Activated naive CD4-positive, alpha-beta T cell treated with anti-CD3 and anti-CD28 coated beads, Interleukin-2, amount 50 U/mL, for 72 hours (primary cell): ENCODE results near the gene IQCF6. TPM values are rescaled to one million over a fixed set of nuclear protein-coding genes. Genes with fewer than 3 reads are reported as not detected.
"Not testable (repeated sequence)": the region's sequence is repeated elsewhere in the genome, so short reads cannot be mapped to it uniquely, and the experiment has no call there.

Experiments used
- ATAC-seq, 2 donors: fragments of 150-1000 bp; cut with Tn5 transposase; 2 replicates each; pipeline ENCODE4 v1.10.0; 2021; ENCODE audit warnings: mild to moderate bottlenecking in 2 of 2, moderate library complexity in 2 of 2
- DNase-seq, 2 donors: peaks; one replicate each; pipeline ENCODE4 v3.0.0; 2021 to 2022; ENCODE audit warnings: low spot score in 2 of 2
- H3K27ac Mint-ChIP-seq, 2 donors: one replicate each; pipeline ENCODE4 v1.8.0; 2022; ENCODE audit warnings: mild to moderate bottlenecking in 2 of 2, mixed read lengths in 2 of 2
- H3K36me3 Mint-ChIP-seq, 2 donors: one replicate each; pipeline ENCODE4 v1.8.0; 2022; ENCODE audit warnings: mixed read lengths in 2 of 2
- H3K9me3 Mint-ChIP-seq, 2 donors: one replicate each; pipeline ENCODE4 v1.8.0; 2022; ENCODE audit warnings: mixed read lengths in 2 of 2
- total RNA-seq, 2 donors: library from RNA; stranded (reverse); gene quantifications; one replicate each; pipeline ENCODE4 v1.2.3, GENCODE V29; 2022

IQCF6 gene
- total RNA-seq, 2 donors from 2014 or later, result not detected

DNA sequence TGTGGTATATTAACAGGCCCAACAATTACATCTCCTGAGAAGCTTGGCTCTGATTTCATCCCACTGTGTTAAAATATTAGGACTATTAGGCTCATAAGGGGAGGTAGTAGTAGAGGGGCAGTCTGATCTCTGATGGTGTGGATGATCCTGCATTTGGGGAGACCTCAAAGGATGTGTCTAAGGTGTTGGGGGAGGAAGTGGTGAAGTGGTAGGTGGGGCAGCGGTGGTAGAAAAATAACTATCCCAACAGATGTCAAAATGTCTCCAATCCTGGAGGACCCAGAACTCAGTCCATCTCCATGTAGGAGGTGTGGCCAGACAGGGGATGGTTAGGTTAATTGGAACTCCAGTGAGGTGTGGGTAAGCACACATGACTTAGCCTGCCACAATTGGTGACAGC lies 10.4 kb upstream of the IQCF6 start:
- H3K9me3 Mint-ChIP-seq, result no peaks in the 10 kb centered on the region
- DNase-seq, result no peak
- H3K27ac Mint-ChIP-seq, result no peak overlapping the region
- no peaks in the 10 kb centered on the region for H3K36me3 Mint-ChIP-seq
- ATAC-seq, result no peak

DNA sequence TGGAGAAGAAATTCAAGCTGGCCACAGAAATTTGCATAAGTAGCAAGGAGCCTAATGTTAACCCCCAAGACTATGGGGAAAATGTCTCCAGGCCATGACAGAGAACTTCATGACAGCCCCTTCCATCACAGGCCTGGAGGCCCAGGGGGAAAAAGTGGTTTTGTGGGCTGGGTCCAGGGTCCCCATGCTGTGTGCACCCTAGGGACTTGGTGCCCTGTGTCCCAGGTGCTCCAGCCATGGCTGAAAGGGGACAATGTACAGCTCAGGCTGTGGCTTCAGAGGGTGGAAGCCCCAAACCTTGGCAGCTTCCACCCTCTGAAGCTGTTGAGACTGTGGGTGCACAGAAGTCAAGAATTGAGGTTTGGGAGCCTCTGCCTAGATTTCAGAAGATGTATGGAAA lies 8.5 kb upstream of the IQCF6 start:
- not testable (repeated sequence) for ATAC-seq, H3K27ac Mint-ChIP-seq, DNase-seq, H3K36me3 Mint-ChIP-seq, H3K9me3 Mint-ChIP-seq

DNA sequence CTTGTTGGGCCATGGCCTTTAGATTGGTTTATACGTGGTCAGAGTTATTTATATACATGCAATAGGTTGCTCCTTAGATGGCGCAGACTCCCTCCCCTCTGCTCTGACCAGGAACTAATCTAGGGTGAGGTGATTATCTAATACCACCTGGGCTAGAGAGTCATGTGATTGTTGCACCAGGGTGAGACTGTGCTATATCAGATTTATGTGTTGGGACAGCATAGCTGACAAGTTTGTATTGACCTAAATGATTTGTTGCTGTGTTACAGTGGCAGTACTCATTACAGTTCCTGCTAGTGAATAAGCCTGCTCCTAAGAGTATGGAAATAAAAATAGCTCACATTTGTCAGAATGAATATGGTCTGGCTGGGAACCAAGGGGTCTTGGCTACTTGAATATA lies 7.2 kb upstream of the IQCF6 start:
- H3K9me3 Mint-ChIP-seq, result no peaks in the 10 kb centered on the region
- no peak for ATAC-seq
- DNase-seq, result no peak

DNA sequence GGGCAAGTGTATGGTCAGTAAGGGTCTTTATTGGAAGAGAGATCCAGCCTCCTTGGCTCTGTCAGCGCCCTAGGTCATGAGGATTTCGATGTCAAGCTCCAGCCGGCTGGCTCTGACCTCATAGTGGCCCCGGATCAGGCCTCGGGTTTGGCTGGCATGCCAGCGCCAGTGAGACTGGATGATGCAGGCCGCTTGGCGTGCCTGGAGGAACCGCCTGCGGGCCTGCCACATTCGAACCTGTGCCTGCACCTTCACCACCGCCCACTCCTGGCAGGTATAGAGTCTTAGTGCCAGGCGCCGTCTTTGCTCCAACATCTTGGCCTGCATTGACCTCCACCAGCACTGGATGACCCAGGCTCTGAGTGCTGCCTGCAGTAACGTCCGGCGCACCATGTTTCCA lies 483 bp downstream of the IQCF6 start:
- no peak for DNase-seq

More for the DNA sequence above, 7.2 kb upstream of the IQCF6 start:
- Mint-ChIP-seq H3K27ac (no peak overlapping the region), H3K36me3 (no peaks in the 10 kb centered on the region)

DNA sequence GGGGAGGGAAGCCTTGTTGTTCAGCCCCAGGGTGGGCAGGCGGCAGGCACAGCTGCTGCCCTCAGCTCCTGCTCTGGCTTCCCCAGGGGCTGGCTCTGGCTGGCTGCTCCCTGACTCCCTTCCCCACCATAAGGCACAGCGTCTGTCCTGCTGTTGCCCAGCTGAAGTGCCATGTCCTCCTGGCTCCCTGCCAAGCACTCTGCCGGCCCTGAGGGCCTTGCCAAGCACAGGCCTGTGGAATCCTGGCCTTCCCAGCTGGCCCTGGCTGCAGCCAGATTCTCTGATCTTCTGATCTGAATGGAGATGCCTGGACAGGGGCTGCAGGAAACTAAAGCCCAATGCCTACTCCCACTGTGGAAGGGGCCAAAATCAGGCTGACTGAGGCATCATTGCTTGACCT lies 1.1 kb downstream of the IQCF6 start:
- DNase-seq, result no peak
- no peak for ATAC-seq
- Mint-ChIP-seq H3K36me3 (no peaks in the 10 kb centered on the region), H3K9me3 (no peaks in the 10 kb centered on the region), H3K27ac (no peak overlapping the region)

More for the DNA sequence above, 483 bp downstream of the IQCF6 start:
- Mint-ChIP-seq H3K36me3 (no peaks in the 10 kb centered on the region), H3K9me3 (no peaks in the 10 kb centered on the region), H3K27ac (no peak overlapping the region)
- ATAC-seq, result no peak

DNA sequence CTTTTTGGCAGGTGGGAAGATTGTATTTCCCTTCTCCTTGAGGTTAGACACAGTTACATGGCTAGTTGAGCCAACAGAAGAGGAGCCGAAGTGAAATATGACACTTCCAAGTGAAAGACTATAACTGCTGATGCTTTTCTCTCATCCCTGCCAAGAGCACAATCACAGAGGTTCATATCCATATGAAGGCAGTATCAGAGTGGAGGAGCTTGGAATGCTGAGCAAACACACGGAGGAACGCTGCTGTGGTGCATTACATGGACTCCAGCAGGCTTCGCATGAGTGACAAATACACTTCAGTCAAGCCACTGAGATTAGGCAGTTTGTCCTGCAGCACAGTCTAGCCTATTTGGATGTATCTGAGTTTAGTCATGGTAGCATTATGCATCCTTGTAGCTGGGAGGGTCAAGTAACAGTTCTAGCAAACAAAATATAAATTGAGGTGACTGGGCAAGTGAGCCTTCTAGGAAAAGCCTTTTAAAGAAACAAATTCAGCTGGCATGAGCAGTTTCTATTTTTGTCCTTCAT lies 5.4 kb downstream of the IQCF6 start:
- no peaks in the 10 kb centered on the region for H3K9me3 Mint-ChIP-seq
- no peak for ATAC-seq
- H3K27ac Mint-ChIP-seq, result no peak overlapping the region
- no peaks in the 10 kb centered on the region for H3K36me3 Mint-ChIP-seq
- DNase-seq, result no peak

DNA sequence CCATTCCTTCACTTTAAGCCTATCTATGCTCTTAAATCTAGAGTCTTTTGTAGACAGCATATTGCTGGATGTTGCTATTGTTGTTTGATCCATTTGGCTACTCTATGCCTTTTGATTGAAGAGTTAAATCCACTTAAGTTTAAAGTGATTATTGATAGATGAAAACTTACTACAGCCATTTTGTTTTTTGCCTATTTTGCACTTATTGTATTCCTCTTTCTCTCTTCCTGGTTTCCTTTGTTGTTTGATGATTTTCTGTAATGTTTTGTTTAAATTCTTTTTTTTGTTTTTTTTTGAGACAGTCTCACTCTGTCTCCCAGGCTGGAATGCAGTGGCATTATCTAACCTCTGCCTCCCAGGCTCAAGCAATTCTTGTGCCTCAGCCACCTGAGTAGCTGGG lies 19.8 kb downstream of the IQCF6 start:
- Mint-ChIP-seq H3K27ac (no peak overlapping the region), H3K9me3 (peaks cover 29 to 32% of the 10 kb centered on the region in 2 donors), H3K36me3 (peaks cover 33 to 41% of the 10 kb centered on the region in 2 donors)
- ATAC-seq, result no peak
- no peak for DNase-seq

DNA sequence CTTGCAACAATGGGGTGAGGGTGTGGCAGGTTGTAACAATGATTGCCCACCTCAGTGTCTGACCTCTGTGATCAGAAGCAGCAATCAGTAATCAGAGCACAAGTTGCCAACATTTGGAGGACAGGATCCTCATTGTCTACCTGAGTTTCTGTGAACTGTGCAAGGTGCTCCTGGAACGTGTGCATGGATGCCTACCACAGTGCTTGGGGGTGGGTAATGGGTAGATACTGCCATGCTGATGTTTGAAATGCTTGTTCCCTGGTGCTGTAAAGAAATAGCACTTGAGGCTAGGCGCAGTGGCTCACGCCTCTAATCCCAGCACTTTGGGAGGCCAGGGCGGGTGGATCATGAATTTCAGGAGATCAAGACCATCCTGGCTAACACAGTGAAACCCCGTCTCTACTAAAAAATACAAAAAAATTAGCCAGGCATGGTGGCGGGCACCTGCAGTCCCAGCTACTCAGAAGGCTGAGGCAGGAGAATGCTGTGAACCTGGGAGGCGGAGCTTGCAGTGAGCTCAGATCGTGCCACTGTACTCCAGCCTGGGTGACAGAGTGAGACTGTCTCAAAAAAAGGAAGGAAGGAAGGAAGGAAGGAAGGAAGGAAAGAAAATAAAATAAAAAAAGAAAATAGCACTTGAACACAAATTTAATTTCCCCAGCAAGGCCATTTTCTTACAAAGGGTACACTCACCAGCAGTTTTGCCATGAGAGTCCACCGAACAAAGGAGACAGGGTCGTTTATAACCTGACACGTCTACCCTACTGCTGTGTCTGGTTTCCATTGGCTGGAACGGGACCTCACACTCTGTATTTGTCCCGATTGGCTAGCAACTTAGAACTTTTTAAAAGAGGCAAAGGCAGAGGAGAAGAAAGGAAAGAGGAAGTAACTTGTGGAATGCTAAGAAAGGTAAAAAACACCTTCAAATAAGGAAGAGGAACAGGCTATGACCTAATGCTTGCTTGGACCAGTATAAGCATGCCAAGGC lies 25.0 kb downstream of the IQCF6 start:
- H3K36me3 Mint-ChIP-seq, result peaks cover 14 to 18% of the 10 kb centered on the region in 2 donors
- peaks cover 15 to 16% of the 10 kb centered on the region in 2 donors for H3K9me3 Mint-ChIP-seq
- H3K27ac Mint-ChIP-seq, DNase-seq, ATAC-seq: not testable (repeated sequence)

DNA sequence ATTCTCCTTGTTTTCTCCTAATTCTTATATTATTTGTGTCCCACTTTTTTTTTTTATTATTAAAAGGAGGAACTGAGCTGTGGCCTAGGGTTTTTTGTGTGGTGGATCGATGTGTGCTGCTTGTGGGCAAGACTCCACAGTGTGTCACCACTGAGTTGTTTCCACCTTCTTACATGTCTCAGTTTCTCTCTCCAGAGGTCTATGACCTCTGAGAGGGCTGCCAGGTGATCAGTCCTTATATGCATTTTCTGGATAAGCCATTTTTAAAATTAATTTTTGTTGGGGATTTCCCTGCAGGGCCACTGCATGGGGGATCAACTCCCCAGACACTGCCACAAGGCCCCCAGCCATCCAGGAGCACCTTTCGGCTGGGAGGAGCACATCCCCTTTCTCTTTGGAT lies 27.8 kb downstream of the IQCF6 start:
- DNase-seq (no peak), ATAC-seq (peak; percentile 68 to 70)
- H3K27ac Mint-ChIP-seq, result no peak overlapping the region
- H3K9me3 Mint-ChIP-seq, result peaks cover 11 to 13% of the 10 kb centered on the region in 2 donors
- H3K36me3 Mint-ChIP-seq, result peaks cover 16% of the 10 kb centered on the region in 2 donors

DNA sequence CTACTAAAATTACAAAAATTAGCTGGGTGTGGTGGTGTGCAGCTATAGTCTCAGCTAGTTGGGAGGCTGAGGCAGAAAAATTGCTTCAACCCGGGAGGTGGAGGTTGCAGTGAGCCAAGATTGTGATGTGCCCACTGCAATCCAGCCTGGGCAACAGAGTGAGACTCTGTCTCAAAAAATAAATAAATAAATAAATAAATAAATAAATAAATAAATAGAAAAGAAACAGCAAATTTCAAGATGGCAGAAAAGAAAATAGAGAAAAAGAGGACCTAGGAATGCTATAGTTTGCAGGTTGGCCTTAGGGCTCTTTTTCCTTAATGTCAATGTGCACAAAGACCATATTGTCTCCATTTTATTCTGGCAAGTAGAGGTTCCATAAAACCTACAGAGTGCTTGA lies 28.2 kb downstream of the IQCF6 start:
- peaks cover 7 to 10% of the 10 kb centered on the region in 2 donors for H3K9me3 Mint-ChIP-seq
- DNase-seq, result no peak
- ATAC-seq, result no peak
- H3K27ac Mint-ChIP-seq, result no peak overlapping the region
- H3K36me3 Mint-ChIP-seq, result peaks cover 11 to 12% of the 10 kb centered on the region in 2 donors

DNA sequence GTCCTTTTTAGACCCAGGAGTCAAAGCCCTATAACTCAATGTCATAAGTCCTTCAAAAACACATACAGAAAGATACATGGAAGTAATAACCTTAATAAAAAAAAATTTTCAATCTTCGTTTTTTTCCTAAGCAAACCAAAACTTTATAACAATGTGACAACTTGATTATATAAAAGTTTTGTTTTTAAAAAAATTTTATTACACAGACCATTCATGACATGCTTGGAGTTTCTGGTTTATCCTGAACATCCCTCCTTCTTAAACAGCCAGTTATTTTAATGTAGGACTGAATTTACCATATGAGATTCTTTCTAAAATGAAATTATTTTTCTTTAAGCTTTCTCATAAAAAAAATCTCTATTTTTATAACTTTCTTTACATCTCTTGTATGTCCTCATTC lies 30.7 kb downstream of the IQCF6 start:
- Mint-ChIP-seq H3K27ac (no peak overlapping the region), H3K36me3 (peaks cover 0 to 5% of the 10 kb centered on the region in 2 donors), H3K9me3 (peaks cover 0 to 4% of the 10 kb centered on the region in 2 donors)
- ATAC-seq, result no peak
- DNase-seq, result no peak

DNA sequence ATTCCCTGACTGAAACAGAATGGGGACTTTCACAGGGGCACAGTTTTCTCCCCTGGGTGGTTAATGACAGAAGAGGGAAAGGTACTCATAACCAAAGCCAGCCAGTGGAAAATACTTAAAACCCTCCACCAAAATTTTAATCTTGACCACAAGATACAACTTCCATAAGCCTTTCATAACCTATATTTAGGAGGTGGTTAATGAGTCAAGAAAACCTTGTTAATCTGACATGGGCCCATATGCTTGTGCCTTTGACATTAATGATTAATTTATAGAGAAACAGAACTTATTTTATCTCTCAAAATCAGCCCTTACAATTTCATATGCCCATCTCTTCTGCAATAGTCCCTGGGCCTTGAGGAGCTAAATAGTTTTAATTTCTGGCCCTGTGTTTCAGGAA lies 31.2 kb downstream of the IQCF6 start:
- DNase-seq, result no peak
- Mint-ChIP-seq H3K27ac (no peak overlapping the region), H3K9me3 (peaks cover 0 to 4% of the 10 kb centered on the region in 2 donors), H3K36me3 (peaks cover 0 to 5% of the 10 kb centered on the region in 2 donors)
- peak; percentile 58 to 94 for ATAC-seq

DNA sequence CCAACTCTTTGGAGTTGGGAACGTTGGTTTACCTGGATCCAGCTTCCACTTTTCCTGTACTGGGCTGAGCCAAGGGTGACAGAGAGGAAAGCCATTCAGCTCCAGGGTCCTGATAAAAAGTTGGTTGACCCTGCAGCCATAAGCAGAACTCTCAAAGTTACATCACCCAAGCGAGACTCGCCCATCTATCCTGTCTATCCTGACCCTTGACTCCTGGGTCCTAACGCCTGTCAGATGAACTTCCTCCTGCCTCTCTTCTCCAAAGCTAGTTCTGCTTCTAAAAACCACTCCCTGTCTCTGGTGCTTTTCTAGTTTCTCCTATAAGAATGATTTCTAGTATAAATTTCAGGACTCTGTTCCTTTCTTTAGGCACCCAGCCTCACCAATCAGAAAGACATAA lies 36.1 kb downstream of the IQCF6 start:
- not testable (repeated sequence) for DNase-seq, H3K27ac Mint-ChIP-seq, H3K36me3 Mint-ChIP-seq, H3K9me3 Mint-ChIP-seq, ATAC-seq

DNA sequence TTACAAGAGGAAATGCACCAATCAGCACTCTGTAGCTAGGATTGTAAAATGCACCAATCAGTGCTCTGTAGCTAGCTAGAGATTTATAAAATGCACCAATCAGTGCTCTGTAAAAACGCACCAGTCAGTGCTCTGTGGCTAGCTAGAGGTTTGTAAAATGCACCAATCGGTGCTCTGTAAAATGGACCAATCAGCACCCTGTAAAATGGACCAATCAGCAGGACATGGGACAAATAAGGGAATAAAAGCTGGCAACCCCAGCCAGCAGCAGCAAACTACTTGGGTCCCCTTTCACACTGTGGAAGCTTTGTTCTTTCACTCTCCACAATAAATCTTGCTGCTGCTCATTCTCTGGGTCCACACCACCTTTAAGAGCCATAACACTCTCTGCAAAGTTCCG lies 36.7 kb downstream of the IQCF6 start:
- not testable (repeated sequence) for H3K27ac Mint-ChIP-seq, ATAC-seq, H3K36me3 Mint-ChIP-seq, DNase-seq, H3K9me3 Mint-ChIP-seq

DNA sequence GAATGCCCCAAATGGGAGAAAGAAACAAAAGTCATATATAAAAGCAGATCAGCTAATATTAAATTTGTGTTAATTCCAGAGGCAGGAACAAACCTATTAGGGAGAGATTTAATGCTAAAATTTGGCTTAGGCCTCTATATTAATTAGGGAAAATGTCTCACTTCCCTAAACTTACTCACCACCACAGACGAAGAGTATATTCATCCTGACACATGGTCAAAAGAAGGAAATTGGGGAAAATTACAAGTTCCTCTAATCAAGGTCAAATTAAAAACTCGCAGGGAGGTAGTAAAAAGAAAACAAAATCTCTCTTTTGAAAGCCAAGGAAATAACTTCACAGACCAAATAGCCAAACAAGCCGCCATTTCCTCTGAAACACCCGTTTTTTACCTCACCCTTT lies 39.9 kb downstream of the IQCF6 start:
- ATAC-seq (no peak), DNase-seq (no peak)
- Mint-ChIP-seq H3K27ac (no peak overlapping the region), H3K9me3 (peaks cover 0 to under 1% of the 10 kb centered on the region in 2 donors), H3K36me3 (no peaks in the 10 kb centered on the region)

DNA sequence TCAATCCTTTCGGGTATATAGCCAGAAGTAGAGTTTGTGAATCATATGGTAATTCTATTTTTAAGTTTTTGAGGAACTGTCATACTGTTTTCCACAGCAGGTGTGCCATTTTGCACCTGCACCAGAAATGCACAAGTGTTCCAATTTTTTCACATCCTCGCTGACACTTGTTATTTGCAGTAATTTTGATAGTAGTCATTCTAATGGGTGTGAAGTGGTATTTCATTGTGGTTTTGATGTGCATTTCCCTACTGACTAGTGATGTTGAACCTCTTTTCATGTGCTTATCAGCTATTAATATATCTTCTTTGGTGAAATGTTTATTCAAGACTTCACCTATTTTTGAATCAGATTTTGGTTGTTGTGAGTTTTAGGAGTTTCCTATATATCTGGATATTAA lies 43.1 kb downstream of the IQCF6 start:
- no peak overlapping the region for H3K27ac Mint-ChIP-seq
- ATAC-seq, result peak in 1 of 2 donors; percentile 59

DNA sequence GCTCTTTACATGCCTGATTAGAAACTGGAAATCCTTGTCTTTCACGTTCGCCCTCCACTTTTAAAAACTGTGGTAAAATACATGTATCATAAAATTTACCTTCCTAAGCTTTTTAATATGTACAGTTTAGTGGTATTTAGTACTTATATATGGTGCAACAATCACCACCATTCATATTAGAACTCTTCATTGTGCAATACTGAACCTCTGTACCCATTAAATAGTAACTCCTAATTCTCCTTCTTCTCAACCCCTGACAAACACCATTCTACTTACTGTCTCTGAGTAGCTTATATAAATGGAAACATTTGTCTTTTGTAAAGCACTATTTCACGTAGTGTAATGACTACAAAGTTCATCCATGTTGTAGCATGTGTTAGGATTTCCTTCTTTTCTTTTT lies 44.0 kb downstream of the IQCF6 start:
- H3K9me3 Mint-ChIP-seq, result peaks cover 0 to 5% of the 10 kb centered on the region in 2 donors
- ATAC-seq (peak in 1 of 2 donors; percentile 35), DNase-seq (no peak)
- H3K27ac Mint-ChIP-seq, result peak overlapping the region; percentile 20 to 53
- no peaks in the 10 kb centered on the region for H3K36me3 Mint-ChIP-seq

More for the DNA sequence above, 43.1 kb downstream of the IQCF6 start:
- Mint-ChIP-seq H3K36me3 (no peaks in the 10 kb centered on the region), H3K9me3 (peaks cover 0 to 5% of the 10 kb centered on the region in 2 donors)
- no peak for DNase-seq
